Upper lobe of left lung (tissue), 4 donors: ENCODE results near the gene PTPN18.

Experiments
- EP300 ChIP-seq, 4 donors: sonication (generic); formaldehyde crosslinking; IDR thresholded peaks; one replicate each; pipeline ENCODE4 v1.5.1; 2017; ENCODE audit warnings: antibody characterized with exemption in 4 of 4, control low read depth in 2 of 4
- TF ChIP-seq, protein P1 (sequence below), 6 experiments: fragments of 450-650 bp in 4 of 6; fragments of 200-600 bp in 2 of 6; sonication (generic) in 2 of 6; IDR thresholded peaks; one replicate each; pipeline ENCODE4 v1.5.1; 2016 to 2019; ENCODE audit warnings: antibody characterized with exemption in 6 of 6

DNA sequence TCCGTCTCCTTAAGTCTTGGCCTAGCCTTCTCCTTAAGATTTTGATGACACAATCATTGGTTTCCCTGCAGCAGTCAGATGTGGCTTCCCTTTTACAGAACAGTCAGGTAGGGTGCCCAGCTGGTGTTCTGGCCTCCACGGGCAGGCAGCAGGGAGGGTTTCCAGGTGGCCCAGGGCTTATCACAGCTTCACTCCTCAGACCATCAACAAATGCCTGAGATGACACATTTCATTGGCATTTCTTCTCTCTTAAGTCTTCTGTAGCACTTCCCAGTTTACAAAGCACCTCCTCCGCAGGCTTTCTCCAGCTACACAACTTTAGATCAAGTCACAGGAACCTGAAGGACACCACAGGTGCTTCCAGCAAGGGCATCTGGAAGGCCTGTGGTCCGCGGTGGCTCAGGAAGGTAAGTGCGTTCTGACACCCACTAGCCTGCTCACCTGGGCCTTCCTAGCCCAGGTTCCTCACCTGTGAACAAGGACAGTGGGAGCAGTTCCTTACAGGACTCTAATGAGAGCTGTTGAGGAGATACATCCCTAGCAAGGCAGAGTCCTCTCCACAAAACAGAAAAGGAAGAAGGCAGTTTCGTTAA is 37.6 kb downstream of the PTPN18 start:
- no peak for TF ChIP-seq EP300 (IDR thresholded peaks at IDR 0.05)
- TF ChIP-seq, protein P1, sequence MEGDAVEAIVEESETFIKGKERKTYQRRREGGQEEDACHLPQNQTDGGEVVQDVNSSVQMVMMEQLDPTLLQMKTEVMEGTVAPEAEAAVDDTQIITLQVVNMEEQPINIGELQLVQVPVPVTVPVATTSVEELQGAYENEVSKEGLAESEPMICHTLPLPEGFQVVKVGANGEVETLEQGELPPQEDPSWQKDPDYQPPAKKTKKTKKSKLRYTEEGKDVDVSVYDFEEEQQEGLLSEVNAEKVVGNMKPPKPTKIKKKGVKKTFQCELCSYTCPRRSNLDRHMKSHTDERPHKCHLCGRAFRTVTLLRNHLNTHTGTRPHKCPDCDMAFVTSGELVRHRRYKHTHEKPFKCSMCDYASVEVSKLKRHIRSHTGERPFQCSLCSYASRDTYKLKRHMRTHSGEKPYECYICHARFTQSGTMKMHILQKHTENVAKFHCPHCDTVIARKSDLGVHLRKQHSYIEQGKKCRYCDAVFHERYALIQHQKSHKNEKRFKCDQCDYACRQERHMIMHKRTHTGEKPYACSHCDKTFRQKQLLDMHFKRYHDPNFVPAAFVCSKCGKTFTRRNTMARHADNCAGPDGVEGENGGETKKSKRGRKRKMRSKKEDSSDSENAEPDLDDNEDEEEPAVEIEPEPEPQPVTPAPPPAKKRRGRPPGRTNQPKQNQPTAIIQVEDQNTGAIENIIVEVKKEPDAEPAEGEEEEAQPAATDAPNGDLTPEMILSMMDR (IDR thresholded peaks at IDR 0.05), result no peak
